Measurements from ENCODE around the gene EVI2B. TPM values are rescaled to one million over a fixed set of nuclear protein-coding genes. Genes with fewer than 3 reads are reported as not detected.

EVI2B gene
- total RNA-seq, 1 donor from 2014 or later = not detected

DNA sequence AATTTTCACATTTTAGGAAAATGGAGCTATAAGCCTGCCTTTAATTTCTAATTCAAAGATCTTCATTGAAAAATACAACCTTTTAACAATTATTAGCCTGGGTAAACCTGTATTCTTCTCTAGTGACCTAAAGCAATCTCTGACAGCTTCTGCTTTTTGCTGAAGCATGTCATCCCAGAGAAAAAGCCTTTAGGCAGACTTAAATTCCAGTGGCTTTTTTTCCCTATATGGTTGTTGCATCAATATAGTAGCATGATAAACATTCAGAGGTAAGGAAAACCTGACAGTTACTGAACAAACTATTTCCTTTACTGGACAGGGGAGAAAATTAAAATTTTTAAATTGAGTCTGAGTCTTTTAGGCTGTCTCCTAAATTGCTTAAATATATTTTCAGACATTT lies 15.4 kb upstream of the EVI2B start:
- Histone ChIP-seq H2AFZ (replicated peaks) (no peak overlapping the region), H3K36me3 (peaks cover 4% of the 10 kb centered on the region), H3K4me1 (no peaks in the 10 kb centered on the region), H3K79me2 (ENCODE audit: low read depth) (no peaks in the 10 kb centered on the region), H3K9me3 (ENCODE audit: low read depth) (no peaks in the 10 kb centered on the region), H3K27me3 (no peaks in the 10 kb centered on the region), H3K4me3 (no peak overlapping the region), H3F3A (ENCODE audit: low read depth) (no peaks in the 10 kb centered on the region), H3K27ac (no peak overlapping the region), H3K4me2 (no peak overlapping the region), H4K20me1 (ENCODE audit: low read depth) (no peaks in the 10 kb centered on the region), H3K9ac (no peak overlapping the region)
- H3K4me1 Mint-ChIP-seq = no peaks in the 10 kb centered on the region
- H3K4me3 Mint-ChIP-seq = no peak overlapping the region
- H3K27ac Mint-ChIP-seq = no peak overlapping the region
- no peaks in the 10 kb centered on the region for H3K9me3 Mint-ChIP-seq
- no peaks in the 10 kb centered on the region for H3K27me3 Mint-ChIP-seq (ENCODE audit: insufficient read depth, low read depth)
- DNase-seq (ENCODE audit: low spot score) = no peak
- no peak for TF ChIP-seq EZH2 (IDR thresholded peaks at IDR 0.05)
- no peak for TF ChIP-seq CTCF (IDR thresholded peaks at IDR 0.05)
- no peak for TF ChIP-seq EZH2phosphoT487 (IDR thresholded peaks at IDR 0.05)
- H3K36me3 Mint-ChIP-seq = peaks cover 15% of the 10 kb centered on the region

DNA sequence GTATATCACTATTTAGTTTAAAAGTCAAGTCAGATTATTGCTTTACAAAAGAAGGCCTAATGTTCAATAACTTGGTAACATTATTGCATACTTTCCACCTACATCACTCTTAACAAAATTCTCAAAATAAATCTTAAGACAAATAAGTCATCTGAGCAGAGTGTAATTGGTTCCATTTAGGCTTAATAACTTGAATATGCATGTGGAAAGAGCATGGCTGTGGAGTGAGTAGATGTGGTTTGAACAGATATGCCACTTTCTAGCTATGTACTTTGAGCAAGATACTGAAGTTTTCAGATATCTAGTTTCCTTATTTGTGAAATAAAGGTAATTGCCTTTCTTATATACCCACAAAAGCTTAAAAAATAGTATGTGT lies 14.3 kb upstream of the EVI2B start:
- H3K36me3 Mint-ChIP-seq = peaks cover 15% of the 10 kb centered on the region
- Histone ChIP-seq H3K79me2 (ENCODE audit: low read depth) (no peaks in the 10 kb centered on the region), H3K4me2 (no peak overlapping the region), H3K4me1 (no peaks in the 10 kb centered on the region), H3F3A (ENCODE audit: low read depth) (no peaks in the 10 kb centered on the region), H3K9ac (no peak overlapping the region), H3K36me3 (peaks cover 4% of the 10 kb centered on the region), H4K20me1 (ENCODE audit: low read depth) (no peaks in the 10 kb centered on the region), H3K27me3 (no peaks in the 10 kb centered on the region), H3K27ac (no peak overlapping the region), H2AFZ (replicated peaks) (no peak overlapping the region), H3K4me3 (no peak overlapping the region), H3K9me3 (ENCODE audit: low read depth) (no peaks in the 10 kb centered on the region)
- no peak overlapping the region for H3K4me3 Mint-ChIP-seq
- no peak for TF ChIP-seq CTCF (IDR thresholded peaks at IDR 0.05)
- H3K27ac Mint-ChIP-seq = no peak overlapping the region
- no peaks in the 10 kb centered on the region for H3K4me1 Mint-ChIP-seq
- H3K27me3 Mint-ChIP-seq (ENCODE audit: insufficient read depth, low read depth) = no peaks in the 10 kb centered on the region
- H3K9me3 Mint-ChIP-seq = no peaks in the 10 kb centered on the region
- DNase-seq (ENCODE audit: low spot score) = no peak

DNA sequence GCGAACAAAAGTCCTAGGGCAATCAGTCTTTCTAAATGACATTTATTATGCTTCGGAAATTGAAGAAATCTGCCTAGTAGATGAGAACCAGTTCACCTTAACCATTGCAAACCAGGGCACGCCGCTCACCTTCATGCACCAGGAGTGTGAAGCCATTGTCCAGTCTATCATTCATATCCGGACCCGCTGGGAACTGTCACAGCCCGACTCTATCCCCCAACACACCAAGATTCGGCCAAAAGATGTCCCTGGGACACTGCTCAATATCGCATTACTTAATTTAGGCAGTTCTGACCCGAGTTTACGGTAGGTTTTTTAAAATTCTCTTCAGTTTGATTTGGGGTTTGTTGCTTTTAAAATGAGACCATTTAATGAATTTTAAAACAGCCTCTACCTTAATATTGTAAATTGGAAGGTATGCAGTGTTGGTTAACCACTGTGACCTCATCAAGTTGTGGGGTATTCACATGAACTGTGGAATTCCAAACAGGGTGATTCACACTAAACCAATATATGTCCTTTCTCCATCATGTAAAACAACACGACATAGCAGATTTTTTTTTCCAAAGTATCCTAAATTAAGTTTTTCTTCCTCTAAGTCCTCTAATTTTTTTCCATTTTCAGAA lies 13.8 kb upstream of the EVI2B start:
- H3K4me1 ChIP-seq = no peaks in the 10 kb centered on the region
- no peaks in the 10 kb centered on the region for H3K9me3 ChIP-seq (ENCODE audit: low read depth)
- Mint-ChIP-seq H3K27ac (no peak overlapping the region), H3K4me1 (no peaks in the 10 kb centered on the region), H3K36me3 (peaks cover 15% of the 10 kb centered on the region), H3K27me3 (ENCODE audit: insufficient read depth, low read depth) (no peaks in the 10 kb centered on the region), H3K4me3 (no peak overlapping the region), H3K9me3 (no peaks in the 10 kb centered on the region)
- no peak overlapping the region for H3K27ac ChIP-seq
- no peaks in the 10 kb centered on the region for H3F3A ChIP-seq (ENCODE audit: low read depth)
- H3K36me3 ChIP-seq = peaks cover 4% of the 10 kb centered on the region
- TF ChIP-seq EZH2phosphoT487 (IDR thresholded peaks at IDR 0.05) (no peak), EZH2 (IDR thresholded peaks at IDR 0.05) (no peak), CTCF (IDR thresholded peaks at IDR 0.05) (no peak)
- no peak overlapping the region for H2AFZ ChIP-seq (replicated peaks)
- H3K9ac ChIP-seq = no peak overlapping the region
- no peaks in the 10 kb centered on the region for H3K79me2 ChIP-seq (ENCODE audit: low read depth)
- H3K4me3 ChIP-seq = no peak overlapping the region
- no peak overlapping the region for H3K4me2 ChIP-seq
- DNase-seq (ENCODE audit: low spot score) = no peak
- no peaks in the 10 kb centered on the region for H3K27me3 ChIP-seq
- no peaks in the 10 kb centered on the region for H4K20me1 ChIP-seq (ENCODE audit: low read depth)
